Prostate gland (tissue), 2 donors: ENCODE measurements around the gene DNAH8. TPM values are rescaled to one million over a fixed set of nuclear protein-coding genes. Genes with fewer than 3 reads are reported as not detected.

Experiments used
- DNase-seq: peaks from one replicate; pipeline ENCODE4 v3.0.0-alpha.2; 2019; ENCODE audit warnings: low spot score
- H3K27ac ChIP-seq, 2 donors: fragments of 200-600 bp; sonication (generic); 2 replicates each; pipeline ENCODE4 v1.5.1; 2017 to 2019
- H3K27me3 ChIP-seq: fragments of 200-600 bp; sonication (generic); replicated peaks from 2 replicates; pipeline ENCODE4 v1.5.1; 2019; ENCODE audit not compliant: insufficient read depth
- H3K36me3 ChIP-seq, 2 donors: fragments of 200-600 bp; sonication (generic); 1 replicate in 1 of 2; 2 replicates in 1 of 2; pipeline versions ENCODE4 v1.5.1 to v1.8.1; 2017 to 2019
- H3K4me1 ChIP-seq: fragments of 200-600 bp; sonication (generic); replicated peaks from 2 replicates; pipeline ENCODE4 v1.5.1; 2019
- H3K4me3 ChIP-seq, 2 donors: fragments of 200-600 bp; sonication (generic); 2 replicates each; pipeline ENCODE4 v1.5.1; 2017 to 2019
- H3K9me3 ChIP-seq: fragments of 200-600 bp; sonication (generic); 2 replicates; pipeline ENCODE4 v1.5.1; 2017
- POLR2A ChIP-seq: fragments of 450-650 bp; IDR thresholded peaks from one replicate; pipeline ENCODE4 v1.6.1; 2016; ENCODE audit warnings: antibody characterized with exemption, mild to moderate bottlenecking
- POLR2AphosphoS5 ChIP-seq: sonication (generic); formaldehyde crosslinking; IDR thresholded peaks from one replicate; pipeline ENCODE4 v1.6.1; 2017; ENCODE audit warnings: antibody characterized with exemption
- WGBS: methylation state at CpG from one replicate; pipeline ENCODE4 v1.1.5; 2018; 5-methylcytosine and 5-hydroxymethylcytosine counted together
- intact Hi-C: fragments of 100-400 bp; cut with DNase I; formaldehyde crosslinking; loops from one replicate; pipeline ENCODE4 v1.14.2; 2022
- total RNA-seq, 2 donors: library from RNA; depleted of rRNA; stranded (reverse); fragments of >200 nt; gene quantifications; one replicate each; pipeline ENCODE4 v1.1.0, GENCODE V29; 2016
- TF ChIP-seq, protein P1 (sequence below), 4 experiments: fragments of 200-600 bp in 2 of 4; fragments of 450-650 bp in 2 of 4; sonication (generic) in 2 of 4; IDR thresholded peaks; 1 replicate in 3 of 4; 2 replicates in 1 of 4; pipeline ENCODE4 v1.5.1; 2016 to 2019; ENCODE audit warnings: antibody characterized with exemption in 4 of 4, mild to moderate bottlenecking in 2 of 4, moderate library complexity in 2 of 4

DNAH8 gene
- total RNA-seq, 2 donors from 2014 or later, result 0.36 to 3.6 TPM

DNA sequence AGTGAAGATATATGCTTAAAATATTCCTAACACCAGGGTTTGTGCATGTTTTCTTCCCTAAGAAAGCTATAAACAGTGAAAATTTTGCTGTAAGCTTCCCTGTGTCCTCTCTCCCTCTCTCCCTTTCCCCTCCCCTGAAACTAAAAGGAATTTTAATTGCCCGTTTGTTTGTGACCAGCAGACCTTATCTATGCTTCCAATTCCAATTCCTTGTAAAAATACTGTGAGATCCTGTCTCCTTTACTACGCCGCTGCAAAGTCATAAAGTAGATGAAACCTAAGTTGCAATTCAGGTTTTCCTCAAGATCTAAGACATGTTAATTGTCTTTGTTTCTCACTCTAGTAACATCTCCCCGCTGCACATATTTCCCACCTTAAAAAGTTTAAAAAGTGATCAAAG lies 82.3 kb downstream of the DNAH8 start:
- intact Hi-C loops, result no loop called here

DNA sequence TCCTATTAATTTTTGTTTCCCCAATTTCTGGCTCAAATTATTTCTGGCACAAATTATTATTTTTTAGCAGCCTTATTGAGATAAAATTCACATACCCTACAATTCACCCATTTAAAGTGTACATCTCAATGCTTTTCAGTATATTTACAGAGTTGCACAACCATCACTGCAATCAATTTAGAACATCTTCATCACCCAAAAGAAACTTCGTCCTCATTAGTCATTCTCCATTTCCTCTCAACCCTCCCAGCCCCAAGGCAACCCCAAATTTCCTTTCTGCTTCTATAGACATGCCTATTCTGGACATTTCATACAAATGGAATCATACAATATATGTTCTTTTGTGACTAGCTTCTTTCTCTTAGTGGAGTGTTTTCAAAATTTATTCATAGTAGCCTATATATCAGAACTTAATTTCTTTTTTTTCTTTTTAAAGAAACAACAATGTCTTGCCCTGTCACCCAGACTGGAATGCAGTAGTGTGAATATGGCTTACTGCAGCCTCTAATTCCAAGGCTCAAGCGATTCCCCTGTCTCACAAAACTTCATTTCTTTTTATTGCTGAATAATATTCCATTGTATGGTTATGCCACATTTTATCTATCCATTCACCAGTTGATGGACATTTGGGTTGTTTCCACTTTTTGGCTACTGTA lies 84.5 kb downstream of the DNAH8 start:
- DNase-seq, result no peak
- no peaks in the 10 kb centered on the region for H3K4me1 ChIP-seq
- no peak for TF ChIP-seq POLR2AphosphoS5
- no peak for TF ChIP-seq POLR2A
- TF ChIP-seq, protein P1, sequence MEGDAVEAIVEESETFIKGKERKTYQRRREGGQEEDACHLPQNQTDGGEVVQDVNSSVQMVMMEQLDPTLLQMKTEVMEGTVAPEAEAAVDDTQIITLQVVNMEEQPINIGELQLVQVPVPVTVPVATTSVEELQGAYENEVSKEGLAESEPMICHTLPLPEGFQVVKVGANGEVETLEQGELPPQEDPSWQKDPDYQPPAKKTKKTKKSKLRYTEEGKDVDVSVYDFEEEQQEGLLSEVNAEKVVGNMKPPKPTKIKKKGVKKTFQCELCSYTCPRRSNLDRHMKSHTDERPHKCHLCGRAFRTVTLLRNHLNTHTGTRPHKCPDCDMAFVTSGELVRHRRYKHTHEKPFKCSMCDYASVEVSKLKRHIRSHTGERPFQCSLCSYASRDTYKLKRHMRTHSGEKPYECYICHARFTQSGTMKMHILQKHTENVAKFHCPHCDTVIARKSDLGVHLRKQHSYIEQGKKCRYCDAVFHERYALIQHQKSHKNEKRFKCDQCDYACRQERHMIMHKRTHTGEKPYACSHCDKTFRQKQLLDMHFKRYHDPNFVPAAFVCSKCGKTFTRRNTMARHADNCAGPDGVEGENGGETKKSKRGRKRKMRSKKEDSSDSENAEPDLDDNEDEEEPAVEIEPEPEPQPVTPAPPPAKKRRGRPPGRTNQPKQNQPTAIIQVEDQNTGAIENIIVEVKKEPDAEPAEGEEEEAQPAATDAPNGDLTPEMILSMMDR (IDR thresholded peaks at IDR 0.05), result no peak
- H3K9me3 ChIP-seq, result no peaks in the 10 kb centered on the region
- no peaks in the 10 kb centered on the region for H3K27me3 ChIP-seq
- H3K27ac ChIP-seq, result no peak overlapping the region
- no peaks in the 10 kb centered on the region for H3K36me3 ChIP-seq
- WGBS, result 72% methylated on average over 2 of the region's 2 CpGs
- intact Hi-C loops, result no loop called here
- H3K4me3 ChIP-seq, result no peak overlapping the region

More for the DNA sequence above, 82.3 kb downstream of the DNAH8 start:
- Histone ChIP-seq H3K9me3 (no peaks in the 10 kb centered on the region), H3K27me3 (no peaks in the 10 kb centered on the region), H3K4me3 (no peak overlapping the region), H3K36me3 (no peaks in the 10 kb centered on the region), H3K4me1 (no peaks in the 10 kb centered on the region), H3K27ac (peak overlapping the region; percentile 32 to 49)
- TF ChIP-seq, protein P1 (IDR thresholded peaks at IDR 0.05), result no peak
- TF ChIP-seq POLR2AphosphoS5 (no peak), POLR2A (no peak)
- no peak for DNase-seq
- 17% methylated on average over 4 of the region's 4 CpGs for WGBS

DNA sequence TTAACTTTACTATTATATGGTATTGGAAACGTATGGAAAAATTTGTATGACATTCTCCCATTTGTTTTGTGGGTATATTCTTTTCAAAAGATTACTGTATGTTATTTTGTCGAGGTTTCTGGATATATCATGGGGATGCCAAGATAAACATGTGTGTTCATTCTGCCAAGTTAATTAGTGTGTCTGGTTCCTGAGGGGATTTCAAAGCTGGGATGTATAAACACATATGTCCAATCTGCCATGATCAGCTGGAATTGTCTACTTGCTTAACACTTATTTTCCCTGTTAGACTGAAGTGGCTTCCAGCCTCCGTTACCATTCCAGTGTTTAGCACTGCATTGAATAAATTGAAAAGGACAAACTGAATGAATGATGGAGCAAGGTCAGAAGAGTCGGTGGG lies 86.2 kb downstream of the DNAH8 start:
- WGBS, result 71% methylated on average over 4 of the region's 4 CpGs
- Histone ChIP-seq H3K4me3 (no peak overlapping the region), H3K36me3 (no peaks in the 10 kb centered on the region), H3K9me3 (no peaks in the 10 kb centered on the region), H3K27me3 (no peaks in the 10 kb centered on the region), H3K4me1 (no peaks in the 10 kb centered on the region), H3K27ac (no peak overlapping the region)
- no peak for DNase-seq
- intact Hi-C loops, result no loop called here
- TF ChIP-seq POLR2A, result no peak
- TF ChIP-seq POLR2AphosphoS5, result no peak

DNA sequence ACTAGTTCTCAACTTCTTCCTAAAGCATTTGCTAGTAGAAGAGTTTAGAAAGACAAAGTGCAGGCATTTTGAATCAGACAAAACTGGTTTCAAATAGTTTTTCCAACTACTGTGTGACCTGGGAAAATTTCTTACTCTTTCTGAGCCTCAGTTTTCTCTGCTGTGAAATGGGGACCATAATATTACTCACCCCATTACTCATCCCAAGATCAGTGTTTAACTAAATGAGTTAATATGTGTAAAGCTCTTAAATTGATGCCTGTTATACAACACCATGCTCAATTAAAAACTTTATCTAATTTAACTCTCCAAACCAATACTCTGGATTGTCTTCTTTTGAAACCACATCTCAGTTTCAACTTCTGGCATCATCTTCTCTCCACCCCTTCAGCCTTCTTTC lies 87.4 kb downstream of the DNAH8 start:
- Histone ChIP-seq H3K4me3 (no peak overlapping the region), H3K27ac (peak overlapping the region; percentile 30 to 51), H3K9me3 (no peaks in the 10 kb centered on the region), H3K4me1 (no peaks in the 10 kb centered on the region), H3K27me3 (no peaks in the 10 kb centered on the region), H3K36me3 (no peaks in the 10 kb centered on the region)
- TF ChIP-seq POLR2A, result no peak
- TF ChIP-seq POLR2AphosphoS5, result no peak
- TF ChIP-seq, protein P1 (IDR thresholded peaks at IDR 0.05), result no peak
- DNase-seq, result no peak
- intact Hi-C loops, result no loop called here

DNA sequence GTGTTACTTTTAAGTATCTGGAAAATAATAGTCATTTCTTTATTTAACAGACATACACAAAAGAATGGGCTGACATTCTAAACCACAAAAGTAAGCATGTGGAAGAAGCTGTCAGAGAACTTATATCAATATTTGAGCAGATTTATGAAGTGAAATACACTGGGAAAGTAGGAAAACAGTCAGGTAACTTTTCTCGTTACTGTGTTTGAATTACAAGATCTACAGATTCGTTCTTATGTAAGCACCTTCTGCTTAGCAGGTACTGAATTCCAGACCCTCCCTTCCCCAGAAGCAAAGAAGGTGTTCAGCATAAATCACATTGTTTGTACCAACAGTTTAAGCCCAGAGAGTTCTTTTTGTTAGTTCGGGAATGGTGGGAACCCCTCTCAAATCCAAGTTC lies 88.0 kb downstream of the DNAH8 start:
- DNase-seq, result no peak
- H3K27me3 ChIP-seq, result no peaks in the 10 kb centered on the region
- TF ChIP-seq, protein P1 (IDR thresholded peaks at IDR 0.05), result no peak
- peak; percentile 56 for TF ChIP-seq POLR2AphosphoS5
- intact Hi-C loops, result no loop called here
- no peak overlapping the region for H3K4me3 ChIP-seq
- 50% methylated on average over 3 of the region's 3 CpGs for WGBS
- no peaks in the 10 kb centered on the region for H3K36me3 ChIP-seq
- no peaks in the 10 kb centered on the region for H3K4me1 ChIP-seq
- H3K27ac ChIP-seq, result peak overlapping the region; percentile 30 to 51
- H3K9me3 ChIP-seq, result no peaks in the 10 kb centered on the region
